IPS DF 6.9 (cell line): ENCODE measurements around the gene PTPRN2.

Experiments
- DNase-seq: peaks from one replicate; pipeline ENCODE4 v3.0.0-alpha.2; 2013; ENCODE audit warnings: low read depth, low spot score
- H3K27ac ChIP-seq: one replicate; pipeline ENCODE4 v1.5.1; 2013; ENCODE audit warnings: low read length, control low read depth
- H3K27me3 ChIP-seq: 2 replicates; pipeline ENCODE4 v1.6.1; 2013; ENCODE audit warnings: mild to moderate bottlenecking, low read length; ENCODE audit not compliant: control insufficient read depth, insufficient read depth
- H3K36me3 ChIP-seq: 2 replicates; pipeline ENCODE4 v1.6.1; 2013; ENCODE audit warnings: low read length; ENCODE audit not compliant: control insufficient read depth, insufficient read depth
- H3K4me1 ChIP-seq: 2 replicates; pipeline ENCODE4 v1.6.1; 2013; ENCODE audit warnings: low read length; ENCODE audit not compliant: control insufficient read depth, insufficient read depth
- H3K4me3 ChIP-seq: 2 replicates; pipeline ENCODE4 v1.5.1; 2013; ENCODE audit warnings: mild to moderate bottlenecking, low read length
- H3K9me3 ChIP-seq: 2 replicates; pipeline ENCODE4 v1.6.1; 2013; ENCODE audit warnings: low read length, inconsistent platforms; ENCODE audit not compliant: control insufficient read depth, insufficient read depth
- WGBS: extraction: QIAGEN DNeasy Blood & Tissue Kit; methylation state at CpG from one replicate; pipeline ENCODE4 v1.1.7; 2013; ENCODE audit warnings: mixed read lengths, missing lambda C conversion rate; ENCODE audit not compliant: insufficient read length, insufficient coverage; 5-methylcytosine and 5-hydroxymethylcytosine counted together

Gene PTPRN2

GRCh38 chr7:158395349-158395748, 192.3 kb downstream of the PTPRN2 start:
- no peak overlapping the region for H3K27ac ChIP-seq
- H3K27me3 ChIP-seq, result no peaks in the 10 kb centered on the region
- no peak for DNase-seq
- peaks cover 33% of the 10 kb centered on the region for H3K9me3 ChIP-seq
- WGBS, result no CpG with 5 or more reads among the region's 46 CpGs
- no peaks in the 10 kb centered on the region; the same call in 1 of the 2 replicates for H3K36me3 ChIP-seq
- no peak overlapping the region for H3K4me3 ChIP-seq
- H3K4me1 ChIP-seq, result no peaks in the 10 kb centered on the region

- Histone ChIP-seq H3K9me3 (peaks cover 33% of the 10 kb centered on the region), H3K36me3 (no peaks in the 10 kb centered on the region; the same call in 1 of the 2 replicates), H3K4me3 (no peak overlapping the region), H3K27me3 (no peaks in the 10 kb centered on the region), H3K27ac (no peak overlapping the region), H3K4me1 (no peaks in the 10 kb centered on the region)
- WGBS, result no CpG with 5 or more reads among the region's 25 CpGs
- no peak for DNase-seq
Observed at GRCh38 chr7:158394936-158395335, 192.7 kb downstream of the PTPRN2 start.

GRCh38 chr7:158393926-158394625, 193.5 kb downstream of the PTPRN2 start:
- no peak for DNase-seq
- H3K27ac ChIP-seq, result no peak overlapping the region
- H3K36me3 ChIP-seq, result no peaks in the 10 kb centered on the region; the same call in 1 of the 2 replicates
- H3K4me1 ChIP-seq, result no peaks in the 10 kb centered on the region
- WGBS, result no CpG with 5 or more reads among the region's 16 CpGs
- H3K9me3 ChIP-seq, result peaks cover 39% of the 10 kb centered on the region
- H3K4me3 ChIP-seq, result no peak overlapping the region
- H3K27me3 ChIP-seq, result no peaks in the 10 kb centered on the region

- no peak overlapping the region for H3K27ac ChIP-seq
- no peak for DNase-seq
- H3K9me3 ChIP-seq, result peaks cover 38% of the 10 kb centered on the region
- no peaks in the 10 kb centered on the region for H3K27me3 ChIP-seq
- H3K36me3 ChIP-seq, result no peaks in the 10 kb centered on the region; the same call in 1 of the 2 replicates
- no peak overlapping the region for H3K4me3 ChIP-seq
- WGBS, result no CpG with 5 or more reads among the region's 11 CpGs
- no peaks in the 10 kb centered on the region for H3K4me1 ChIP-seq
Observed at GRCh38 chr7:158392251-158392650, 195.4 kb downstream of the PTPRN2 start.

- Histone ChIP-seq H3K4me1 (no peaks in the 10 kb centered on the region), H3K9me3 (peaks cover 40% of the 10 kb centered on the region), H3K4me3 (no peak overlapping the region), H3K27ac (no peak overlapping the region), H3K36me3 (no peaks in the 10 kb centered on the region; the same call in 1 of the 2 replicates), H3K27me3 (no peaks in the 10 kb centered on the region)
- WGBS, result no CpG with 5 or more reads among the region's 4 CpGs
- DNase-seq, result no peak
Observed at GRCh38 chr7:158391541-158391940, 196.1 kb downstream of the PTPRN2 start.

GRCh38 chr7:158391141-158391540, 196.5 kb downstream of the PTPRN2 start:
- WGBS, result no CpG with 5 or more reads among the region's 12 CpGs
- peaks cover 37% of the 10 kb centered on the region for H3K9me3 ChIP-seq
- H3K27me3 ChIP-seq, result no peaks in the 10 kb centered on the region

GRCh38 chr7:158390460-158390859, 197.2 kb downstream of the PTPRN2 start:
- H3K27me3 ChIP-seq, result no peaks in the 10 kb centered on the region
- DNase-seq, result no peak
- H3K9me3 ChIP-seq, result peaks cover 39% of the 10 kb centered on the region
- H3K27ac ChIP-seq, result no peak overlapping the region
- no peak overlapping the region for H3K4me3 ChIP-seq
- H3K36me3 ChIP-seq, result no peaks in the 10 kb centered on the region; the same call in 1 of the 2 replicates
- WGBS, result no CpG with 5 or more reads among the region's 16 CpGs
- H3K4me1 ChIP-seq, result no peaks in the 10 kb centered on the region

More at GRCh38 chr7:158391141-158391540, 196.5 kb downstream of the PTPRN2 start:
- Histone ChIP-seq H3K4me3 (no peak overlapping the region), H3K36me3 (no peaks in the 10 kb centered on the region; the same call in 1 of the 2 replicates), H3K4me1 (no peaks in the 10 kb centered on the region), H3K27ac (no peak overlapping the region)
- DNase-seq, result no peak

GRCh38 chr7:158389514-158390425, 197.9 kb downstream of the PTPRN2 start:
- H3K27me3 ChIP-seq, result no peaks in the 10 kb centered on the region
- no peaks in the 10 kb centered on the region for H3K4me1 ChIP-seq
- no CpG with 5 or more reads among the region's 35 CpGs for WGBS
- H3K27ac ChIP-seq, result no peak overlapping the region
- H3K36me3 ChIP-seq, result no peaks in the 10 kb centered on the region; the same call in 1 of the 2 replicates
- DNase-seq, result no peak
- H3K9me3 ChIP-seq, result peaks cover 40% of the 10 kb centered on the region
- no peak overlapping the region for H3K4me3 ChIP-seq

- peaks cover 40% of the 10 kb centered on the region for H3K9me3 ChIP-seq
- H3K36me3 ChIP-seq, result no peaks in the 10 kb centered on the region; the same call in 1 of the 2 replicates
- no peaks in the 10 kb centered on the region for H3K27me3 ChIP-seq
- WGBS, result no CpG with 5 or more reads among the region's 16 CpGs
- H3K4me3 ChIP-seq, result no peak overlapping the region
- H3K4me1 ChIP-seq, result no peaks in the 10 kb centered on the region
- no peak for DNase-seq
- H3K27ac ChIP-seq, result no peak overlapping the region
Observed at GRCh38 chr7:158388928-158389327, 198.7 kb downstream of the PTPRN2 start.

- Histone ChIP-seq H3K4me1 (no peaks in the 10 kb centered on the region), H3K36me3 (no peaks in the 10 kb centered on the region; the same call in 1 of the 2 replicates), H3K9me3 (peaks cover 38% of the 10 kb centered on the region), H3K4me3 (no peak overlapping the region), H3K27ac (no peak overlapping the region), H3K27me3 (no peaks in the 10 kb centered on the region)
- no peak for DNase-seq
- WGBS, result no CpG with 5 or more reads among the region's 15 CpGs
Observed at GRCh38 chr7:158388072-158388471, 199.6 kb downstream of the PTPRN2 start.
